HL-60/S4 treated with phorbol 12-myristate 13-acetate at 8.2 ng/mL for 4 days and 3 days (cell line): ENCODE data around the gene TRAF3.
"Not testable (repeated sequence)": the region's sequence is repeated elsewhere in the genome, so short reads cannot be mapped to it uniquely, and the experiment has no call there.

ENCODE experiments used
- in situ Hi-C: fragments of 300-500 bp; cut with MboI; formaldehyde crosslinking; loops from 2 replicates; pipeline ENCODE4 v1.15.0; 2022; ENCODE audit warnings: low sequenced_read_pairs

The TRAF3 gene

DNA sequence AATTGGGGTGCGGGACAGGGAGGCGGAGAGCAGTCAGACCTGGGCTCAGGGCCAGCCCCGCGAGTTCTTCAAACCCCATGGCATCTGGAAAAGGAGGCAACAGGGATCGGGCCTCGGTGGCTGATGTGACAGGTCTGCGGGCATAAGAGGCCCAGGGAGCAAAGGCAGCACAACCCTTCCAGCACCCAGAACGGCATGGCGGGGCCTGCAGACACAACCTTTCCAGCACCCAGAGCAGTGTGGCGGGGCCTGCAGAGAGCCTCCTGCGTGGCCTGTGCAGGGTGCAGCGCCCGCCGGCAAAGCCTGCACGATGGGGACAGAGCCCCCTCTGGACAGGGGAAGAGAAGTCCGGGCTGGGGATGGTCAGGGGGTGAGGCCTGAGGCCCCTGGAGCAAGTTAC, 26.2 kb upstream of the TRAF3 start:
- in situ Hi-C loops = no loop called here

DNA sequence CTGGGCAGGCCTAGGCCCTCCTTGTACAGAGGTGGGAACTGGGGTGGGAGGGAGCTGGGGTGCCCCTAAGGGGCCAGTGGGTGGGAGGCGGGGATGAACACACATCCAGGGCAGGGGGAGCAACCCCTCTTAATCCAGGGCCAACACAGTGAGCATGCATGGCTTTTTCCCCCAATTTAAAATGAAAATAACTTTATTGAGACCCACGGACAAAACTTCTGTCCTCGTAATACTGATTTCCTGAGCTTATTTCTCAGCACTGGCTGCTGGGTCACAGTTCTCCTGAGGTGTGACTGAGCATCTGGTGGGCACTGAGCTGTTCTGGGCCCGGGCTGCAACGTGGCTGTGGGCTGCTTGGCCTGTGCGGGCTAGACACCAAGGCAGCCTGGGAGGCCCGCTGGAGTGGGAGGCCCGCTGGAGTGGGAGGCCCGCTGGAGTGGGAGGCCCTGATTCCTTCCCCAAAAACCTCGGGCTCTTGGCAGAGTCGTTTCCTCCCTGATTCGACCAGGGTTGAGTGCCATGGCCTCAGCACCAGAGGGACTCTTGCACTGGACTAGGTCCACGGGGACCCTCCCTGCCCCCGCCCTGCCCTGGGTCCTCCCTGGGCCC, 24.9 kb upstream of the TRAF3 start:
- in situ Hi-C loops = no loop called here

DNA sequence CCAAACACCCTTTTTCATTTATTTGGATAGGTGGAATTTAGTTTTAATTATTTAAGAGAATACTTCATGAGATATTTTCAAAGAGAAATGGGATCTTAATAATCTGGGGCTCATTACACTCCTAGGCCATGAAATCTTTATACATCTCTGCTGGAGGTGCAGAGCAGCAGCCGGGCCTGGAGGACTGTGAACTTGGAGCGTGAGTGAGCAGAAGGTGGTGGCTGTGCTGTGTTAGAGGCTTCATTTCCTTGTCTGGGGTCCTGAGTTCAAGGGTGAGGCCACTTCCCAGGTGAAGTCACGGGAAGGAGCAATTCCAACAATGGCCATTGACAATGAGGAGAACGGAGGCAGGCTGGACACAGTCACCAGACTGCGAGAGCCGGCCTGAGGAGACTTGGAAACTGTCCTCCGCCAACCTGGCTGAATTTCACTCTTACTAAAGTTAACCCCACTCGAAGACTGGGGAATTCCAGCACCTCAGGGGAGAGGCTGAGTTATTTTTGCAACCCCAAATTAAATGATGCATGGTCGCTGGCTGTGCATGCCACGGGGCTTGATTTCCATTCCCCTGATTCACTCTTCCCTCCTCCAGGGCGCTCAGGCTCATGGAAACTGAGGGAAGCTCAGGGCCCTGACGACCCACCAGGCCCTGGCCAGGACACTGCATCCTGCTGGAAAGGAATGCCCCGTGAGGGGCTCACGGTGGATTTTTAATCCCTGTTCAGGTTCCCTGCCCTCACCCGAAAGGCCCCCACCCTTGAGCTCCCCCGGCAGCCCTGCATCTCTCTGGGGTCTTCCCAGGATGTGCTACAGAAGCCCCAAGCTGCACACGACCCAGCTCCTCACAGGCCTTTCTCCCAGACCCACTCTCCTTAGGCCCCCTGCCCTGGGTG, 22.6 kb upstream of the TRAF3 start:
- in situ Hi-C loops = no loop called here

DNA sequence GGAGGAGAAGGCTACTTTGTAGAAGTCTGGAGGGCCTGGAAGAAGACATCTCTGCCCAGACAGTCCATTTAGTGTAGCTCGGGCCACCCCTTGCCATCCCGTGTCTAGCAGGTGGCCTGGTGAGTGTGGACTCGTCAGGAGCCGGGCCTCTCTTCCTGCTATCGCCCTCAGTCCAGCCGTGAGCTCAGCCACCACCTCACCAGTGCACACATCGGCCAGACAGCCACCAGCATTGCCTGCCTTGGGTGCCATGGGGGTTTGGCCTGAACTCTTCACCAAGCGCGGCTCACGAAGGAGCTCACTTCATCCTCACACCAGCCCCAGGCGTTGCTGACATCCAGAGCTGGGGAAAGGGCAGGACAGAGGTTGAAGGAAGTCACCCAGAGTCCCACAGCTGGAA, 19.6 kb upstream of the TRAF3 start:
- in situ Hi-C loops = no loop called here

DNA sequence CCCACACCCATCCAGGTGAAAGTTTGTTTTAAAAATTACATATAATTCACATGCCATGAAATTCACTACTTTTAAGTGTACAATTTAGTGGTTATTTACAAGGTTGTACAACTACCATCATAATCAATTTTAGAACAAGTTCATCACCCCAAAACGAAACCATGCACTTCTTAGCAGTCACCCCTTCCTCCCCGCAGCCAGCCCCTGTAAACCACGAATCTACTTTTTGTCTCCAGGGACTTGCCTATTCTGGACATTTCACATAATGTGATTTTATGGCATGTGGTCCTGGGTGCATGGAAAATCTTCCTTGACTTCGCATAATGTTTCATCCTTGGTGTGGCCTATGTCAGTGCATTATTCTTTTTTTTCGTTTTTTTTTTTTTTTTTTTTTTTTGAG, 19.2 kb upstream of the TRAF3 start:
- in situ Hi-C loops = no loop called here

DNA sequence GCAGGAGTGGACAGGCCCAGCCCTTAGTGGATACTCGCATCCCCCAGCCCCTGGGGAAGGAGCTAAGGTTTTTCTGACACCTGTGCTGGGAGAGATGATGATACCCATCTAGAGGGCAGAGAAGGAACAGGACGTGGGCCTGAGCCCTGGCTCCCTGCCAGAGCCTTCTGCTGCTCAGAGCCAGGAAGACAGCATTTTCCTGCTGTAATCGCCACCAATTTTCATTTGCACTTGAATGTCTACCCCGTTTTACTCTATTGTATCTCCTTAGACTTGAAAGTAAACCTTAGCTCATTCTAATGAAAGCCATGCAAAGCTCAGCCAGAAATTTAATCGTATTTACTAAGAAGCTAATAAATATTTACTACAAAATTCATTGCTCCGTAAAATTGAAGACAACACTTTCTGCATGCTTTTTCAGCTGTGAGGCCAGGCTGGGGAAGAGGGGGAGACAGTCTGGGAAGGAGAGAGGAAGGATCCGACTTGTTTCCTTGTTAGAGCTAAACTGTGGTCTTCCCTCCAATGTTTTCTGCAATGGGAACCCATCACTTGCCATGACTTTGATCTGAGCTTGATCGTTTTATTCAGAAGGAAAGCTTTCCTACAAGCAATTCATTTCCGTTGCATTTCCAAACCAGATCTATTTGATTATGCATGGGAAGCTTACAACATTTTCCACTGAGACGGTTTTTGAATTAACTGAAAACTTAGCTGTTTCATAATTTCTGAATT, 17.6 kb upstream of the TRAF3 start:
- in situ Hi-C loops = no loop called here

DNA sequence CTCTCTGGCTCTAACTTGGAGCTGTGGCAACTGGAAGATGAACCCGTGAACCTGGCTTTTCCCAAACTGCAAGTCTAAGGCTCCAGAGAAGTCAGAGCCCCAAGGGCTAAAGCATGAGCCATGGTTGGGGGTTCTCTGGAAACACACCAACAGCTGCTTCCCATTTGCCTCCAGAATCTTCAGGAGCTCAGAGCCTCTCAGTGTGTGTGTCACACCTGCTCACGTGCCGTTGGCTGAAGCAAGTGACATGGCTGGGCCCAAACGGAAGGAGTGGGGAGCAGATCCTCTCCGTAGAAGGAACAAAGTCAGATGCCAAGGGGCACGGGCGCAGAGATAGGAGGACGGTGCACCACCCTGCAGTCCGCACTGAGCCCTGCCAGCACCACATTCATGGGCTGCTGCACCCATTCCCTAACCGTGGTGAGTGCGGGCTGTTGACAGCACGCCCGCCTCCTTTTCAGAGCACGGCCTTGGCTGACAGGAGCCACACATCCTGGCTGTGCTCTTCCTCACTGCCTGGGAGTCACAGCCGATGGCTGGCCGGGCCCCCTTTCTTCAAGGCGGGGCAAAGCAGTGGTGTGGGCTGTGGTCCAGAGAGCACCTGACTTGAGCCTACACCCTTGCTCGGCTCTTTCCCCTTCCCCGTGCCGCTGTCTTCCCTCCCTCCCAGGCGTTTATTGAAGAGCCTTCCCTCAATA, 16.6 kb upstream of the TRAF3 start:
- in situ Hi-C loops = no loop called here

DNA sequence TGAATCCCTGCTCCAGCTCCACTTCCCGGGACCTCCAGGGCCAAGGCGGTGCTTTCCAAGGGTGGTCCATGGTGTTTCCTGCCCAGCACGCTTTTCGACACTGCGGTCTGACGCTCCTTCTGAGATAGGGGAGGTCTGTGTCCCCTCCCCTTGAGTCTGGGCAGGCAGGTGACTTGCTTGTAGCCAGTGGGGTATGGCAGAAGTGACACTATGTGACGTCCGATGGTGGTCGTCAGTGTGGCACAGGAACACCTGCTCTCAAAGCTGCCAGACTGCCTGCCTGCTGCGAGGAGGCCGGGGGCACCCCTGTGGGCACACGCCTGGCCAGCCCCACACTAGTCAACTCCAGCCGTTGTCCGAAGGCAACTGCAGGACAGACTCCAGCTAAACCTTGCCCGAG, 16.0 kb upstream of the TRAF3 start:
- in situ Hi-C loops = no loop called here

DNA sequence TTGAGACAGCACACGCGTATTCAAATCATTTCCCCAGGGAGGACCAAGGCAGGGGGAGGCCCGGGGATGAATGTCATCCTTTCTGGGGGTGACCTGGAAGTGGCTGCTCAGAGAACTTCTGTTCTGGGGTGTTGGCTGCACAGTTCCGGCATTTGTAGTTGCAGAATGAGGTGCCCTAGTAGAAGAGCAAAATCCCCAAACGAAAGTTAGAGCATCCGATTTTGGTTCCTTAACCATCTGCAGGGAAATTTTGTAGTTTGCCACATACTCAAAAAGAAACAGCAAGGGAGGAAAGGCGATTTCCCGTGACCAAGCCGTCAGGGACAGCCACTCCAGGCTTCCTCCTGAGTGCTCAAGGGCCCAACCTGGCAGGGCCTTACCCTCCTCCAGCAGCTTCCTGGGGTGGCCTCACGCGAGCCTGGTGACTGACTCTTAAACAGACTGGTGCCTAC, 13.0 kb upstream of the TRAF3 start:
- in situ Hi-C loops = no loop called here

DNA sequence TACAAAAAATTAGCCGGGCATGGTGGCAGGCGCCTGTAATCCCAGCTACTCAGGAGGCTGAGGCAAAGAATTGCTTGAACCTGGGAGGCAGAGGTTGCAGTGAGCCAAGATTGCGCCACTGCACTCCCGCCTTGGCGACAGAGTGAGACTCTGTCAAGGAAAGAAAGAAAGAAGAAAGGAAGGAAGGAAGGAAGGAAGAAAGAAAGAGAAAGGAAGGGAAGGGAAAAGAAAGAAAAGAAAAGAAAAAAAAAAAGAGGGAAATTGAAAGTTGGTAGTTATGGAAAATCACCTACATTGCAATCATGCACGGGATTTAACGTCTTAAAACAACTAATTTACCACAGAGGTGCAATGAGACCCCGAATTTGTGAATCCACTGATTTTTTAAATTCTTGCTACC, 11.5 kb upstream of the TRAF3 start:
- in situ Hi-C loops = not testable (repeated sequence)

DNA sequence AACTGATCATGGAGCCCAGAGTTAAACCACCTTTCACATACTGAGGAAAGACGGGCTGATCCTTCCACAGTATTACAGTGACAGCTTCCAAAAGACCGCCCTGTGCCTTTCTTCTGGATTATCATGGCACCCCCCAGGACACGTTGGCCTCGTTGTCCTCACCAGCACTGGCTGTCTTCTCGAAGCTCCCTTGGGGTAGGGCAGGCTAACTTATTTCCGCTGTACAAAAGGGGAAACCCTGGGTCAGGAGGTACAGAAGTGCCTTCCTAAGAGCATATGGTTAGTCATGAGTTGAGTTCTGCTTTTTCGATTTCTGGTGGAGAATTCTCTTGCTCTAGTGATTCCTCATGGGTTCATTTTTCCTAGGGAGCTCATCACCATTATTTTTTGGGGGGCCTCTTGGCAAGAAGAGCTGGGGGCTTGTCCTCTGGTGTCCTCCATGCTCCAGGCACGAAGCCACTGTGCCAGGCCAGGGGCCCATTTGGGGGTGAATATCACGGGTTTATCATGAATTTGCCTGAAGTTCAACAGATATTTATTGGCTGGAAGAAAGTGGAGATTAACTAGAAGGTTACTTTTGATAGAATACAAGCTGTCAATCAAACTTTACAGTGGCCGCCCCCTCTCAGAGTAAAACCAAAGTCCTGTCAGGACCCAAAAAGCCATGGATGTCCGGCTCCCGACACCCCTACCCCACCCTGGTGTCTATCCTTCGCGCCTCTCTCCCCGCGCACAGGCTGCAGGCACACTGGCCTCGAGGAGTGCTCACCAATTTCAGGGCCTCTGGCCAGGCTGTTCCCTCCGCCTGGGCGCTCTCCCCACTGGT, 8.8 kb upstream of the TRAF3 start:
- in situ Hi-C loops = no loop called here

DNA sequence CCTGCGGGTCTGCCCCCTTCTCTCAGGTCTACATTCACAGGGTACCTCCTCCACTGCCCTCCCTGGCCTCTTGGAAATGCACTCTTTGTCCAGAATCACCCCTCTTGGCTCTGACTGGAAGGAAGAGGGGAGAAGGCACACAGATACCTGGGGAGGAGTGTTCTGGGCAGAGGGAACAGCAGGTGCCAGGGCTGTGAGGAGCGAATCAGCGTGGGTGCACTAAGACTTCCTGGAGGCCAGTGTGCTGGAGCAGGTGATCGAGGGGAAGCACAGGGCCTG, 8.3 kb upstream of the TRAF3 start:
- in situ Hi-C loops = no loop called here

DNA sequence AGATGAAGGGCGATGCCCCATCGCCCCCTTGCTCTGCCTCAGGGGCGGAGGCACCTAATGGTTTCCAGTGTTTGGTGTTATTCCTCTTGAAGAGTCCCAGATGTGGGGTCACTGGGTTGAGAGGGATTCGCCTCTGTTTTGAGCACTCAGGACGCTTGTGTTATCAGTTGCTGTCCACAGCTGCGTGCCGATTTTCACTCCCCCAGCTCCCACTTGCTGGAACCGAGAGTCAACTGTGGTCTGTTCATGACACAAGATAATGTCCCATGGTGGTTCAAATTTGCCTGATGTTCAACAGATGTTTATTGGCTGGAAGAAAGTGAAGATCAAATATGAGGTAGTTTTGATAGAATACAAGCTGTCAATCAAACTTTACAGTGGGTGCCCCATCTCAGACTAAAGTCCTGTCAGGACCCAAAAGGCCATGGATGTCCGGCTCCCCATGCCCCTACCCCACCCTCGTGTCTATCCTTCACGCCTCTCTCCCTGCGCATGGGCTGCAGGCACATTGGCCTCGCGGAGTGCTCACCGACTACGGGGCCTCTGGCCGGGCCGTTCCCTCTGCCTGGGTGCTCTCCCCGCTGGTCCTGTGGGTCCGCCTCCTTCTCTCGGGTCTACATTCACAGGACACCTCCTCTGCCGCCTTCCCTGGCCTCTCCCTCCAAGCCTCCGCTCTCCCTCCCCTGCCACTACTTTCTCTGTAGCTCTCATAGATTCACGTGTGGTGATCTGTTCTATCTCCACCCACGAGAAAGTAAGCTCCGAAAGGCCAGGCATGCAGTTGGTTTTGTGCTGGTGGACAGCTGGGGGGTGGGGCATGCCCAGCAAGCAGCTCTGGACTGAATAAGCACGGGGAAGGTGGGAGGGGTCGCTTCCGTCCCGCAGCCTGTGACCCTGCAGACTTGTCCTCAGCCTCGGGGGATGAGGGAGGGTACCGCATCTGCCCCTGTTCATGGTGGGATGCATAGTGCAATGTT, 6.8 kb upstream of the TRAF3 start:
- in situ Hi-C loops = no loop called here

DNA sequence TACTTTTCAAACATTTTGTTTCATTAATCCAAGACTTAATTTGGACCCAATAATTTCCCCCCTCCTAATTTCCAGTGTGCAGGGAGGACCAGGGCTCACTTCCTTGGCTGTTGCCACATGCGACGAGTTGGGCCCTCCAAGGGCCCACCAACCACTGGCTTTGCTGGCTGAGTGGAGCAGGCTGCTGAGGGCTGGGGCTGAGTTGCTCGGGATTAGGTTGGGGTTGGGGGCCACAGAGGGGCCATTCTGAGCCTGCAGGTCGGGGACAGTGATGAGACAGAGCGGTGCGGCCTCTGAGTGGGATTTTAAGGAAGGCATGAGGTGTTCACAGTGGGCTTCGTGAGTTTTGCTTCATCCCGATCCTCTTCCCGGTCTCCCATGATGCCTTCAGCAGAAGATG, 6.1 kb upstream of the TRAF3 start:
- in situ Hi-C loops = no loop called here

DNA sequence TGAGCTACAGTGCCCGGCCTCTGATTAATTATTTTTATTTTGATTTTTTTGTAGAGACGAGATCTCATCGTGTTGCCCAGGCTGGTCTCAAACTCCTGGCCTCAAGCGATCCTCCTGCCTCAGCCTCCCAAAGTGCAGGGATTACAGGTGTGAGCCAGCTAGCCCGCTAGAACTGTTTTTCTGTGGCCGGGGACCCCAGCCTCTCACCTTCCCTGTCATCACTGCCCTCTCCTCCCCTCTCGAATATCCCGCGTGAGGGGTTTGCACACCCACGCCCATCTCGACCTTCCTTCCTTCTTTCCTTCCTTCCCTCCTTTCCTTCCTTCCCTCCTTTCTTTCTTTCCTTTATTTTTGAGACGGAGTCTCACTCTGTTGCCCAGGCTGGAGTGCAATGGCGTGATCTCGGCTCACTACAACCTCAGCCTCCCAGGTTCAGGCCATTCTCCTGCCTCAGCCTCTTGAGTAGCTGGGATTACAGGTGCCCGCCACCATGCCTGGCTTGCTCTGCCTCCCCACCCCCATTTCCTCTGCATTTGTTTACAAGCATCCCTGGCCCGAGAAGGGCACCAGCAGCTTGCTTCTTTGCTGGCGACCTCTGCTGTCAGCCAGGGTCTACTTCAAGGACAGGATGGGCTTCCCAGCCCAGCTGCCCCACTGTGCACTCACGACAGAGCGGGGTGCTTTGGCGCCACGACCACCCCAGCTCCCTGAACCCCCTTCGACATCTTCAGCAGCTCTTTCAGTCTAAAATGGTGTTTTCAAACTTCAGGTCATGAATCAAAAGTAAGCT, 4.3 kb upstream of the TRAF3 start:
- in situ Hi-C loops = no loop called here

DNA sequence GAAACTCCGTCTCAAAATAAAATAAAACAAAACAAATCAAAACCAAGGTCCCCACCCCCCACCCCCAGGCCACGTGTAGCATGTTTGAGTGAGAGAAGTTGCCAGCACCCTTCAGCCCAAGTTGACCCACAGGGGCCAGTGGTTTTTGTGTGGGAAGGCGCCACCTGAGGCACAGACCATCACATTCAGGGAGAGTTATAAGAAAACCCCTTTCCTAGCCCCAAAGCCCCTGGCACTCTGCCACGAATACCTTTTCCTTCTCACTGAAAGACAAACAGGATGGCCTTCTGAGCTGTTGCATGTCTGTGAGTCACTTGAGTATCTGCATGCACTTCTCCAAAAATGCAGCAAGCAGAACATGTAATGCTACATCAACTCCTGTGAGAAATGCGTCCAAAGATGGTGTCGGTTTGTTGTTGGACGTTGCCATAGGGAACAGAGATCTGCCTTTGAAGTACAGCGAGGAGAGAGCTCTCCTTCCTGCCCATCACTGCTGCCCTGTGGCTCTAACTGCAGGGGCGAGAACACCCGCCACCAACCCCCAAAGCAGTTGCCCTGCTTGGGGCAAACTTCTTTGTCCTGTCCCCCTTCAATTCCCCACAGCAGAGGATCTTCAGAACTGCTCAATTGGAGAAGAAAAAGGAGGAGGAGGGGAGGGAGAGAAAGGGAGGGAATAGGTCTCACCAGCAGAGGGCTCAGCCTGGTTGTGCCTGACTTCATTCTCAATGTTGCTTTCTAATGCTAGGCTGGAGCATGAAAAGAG, 2.7 kb upstream of the TRAF3 start:
- in situ Hi-C loops = no loop called here

DNA sequence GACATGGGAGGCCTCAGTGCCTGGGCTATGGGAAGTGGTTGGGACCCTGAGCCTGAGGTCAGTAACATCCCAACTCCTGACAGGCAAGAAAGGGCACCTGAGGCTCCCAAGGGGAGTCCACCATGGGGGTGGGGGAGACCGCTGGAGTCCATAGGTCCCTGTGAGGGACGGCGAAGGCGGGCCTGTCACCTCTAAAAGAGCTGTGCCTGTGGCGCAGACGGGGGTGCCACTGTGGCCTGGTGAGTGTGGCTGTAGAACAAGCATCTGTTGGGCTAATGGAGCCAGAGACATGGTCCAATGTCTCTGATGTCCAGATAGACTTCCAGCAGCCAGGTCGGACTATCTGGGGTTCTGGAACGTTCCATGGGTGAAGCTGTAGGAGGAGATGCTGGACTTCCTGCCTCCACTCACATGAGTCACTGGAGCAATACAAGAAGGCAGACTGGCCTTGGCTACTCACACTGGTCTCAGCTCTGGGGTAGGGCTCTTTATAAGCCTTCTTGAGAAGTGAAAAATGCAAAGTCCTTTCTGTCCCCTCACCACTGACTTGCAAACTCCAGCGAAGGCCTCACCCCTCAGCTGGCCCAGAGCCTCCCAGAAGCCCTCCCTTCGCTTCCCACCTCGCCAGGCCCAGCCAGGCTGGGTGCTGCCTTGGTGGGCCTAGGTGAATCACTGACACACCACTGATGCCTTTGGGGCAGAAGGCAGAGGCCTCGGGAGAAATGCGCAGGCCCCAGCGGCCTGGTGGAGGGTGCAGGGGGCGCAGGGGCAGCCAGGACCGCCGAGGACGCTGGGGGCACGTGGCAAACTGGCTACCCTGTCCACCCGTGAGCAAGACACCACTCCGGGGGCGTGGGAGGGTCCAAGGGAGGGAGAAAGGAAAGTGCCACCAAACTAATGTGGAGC, 1.1 kb upstream of the TRAF3 start:
- in situ Hi-C loops = no loop called here
